Mucosa of descending colon (tissue), 3 donors: ENCODE measurements around the gene HCRTR2. TPM values are rescaled to one million over a fixed set of nuclear protein-coding genes. Genes with fewer than 3 reads are reported as not detected.

Experiments used
- ATAC-seq: fragments of 200-7000 bp; cut with Tn5 transposase; one replicate; pipeline ENCODE4 v1.9.1; 2020; ENCODE audit warnings: mild to moderate bottlenecking, moderate library complexity
- DNase-seq, 3 donors: peaks; one replicate each; pipeline ENCODE4 v3.0.0-alpha.2; 2020
- H3K36me3 ChIP-seq: fragments of 200-600 bp; one replicate; pipeline ENCODE4 v1.8.0; 2021; ENCODE audit warnings: low read depth, mild to moderate bottlenecking
- H3K4me1 ChIP-seq: fragments of 200-600 bp; one replicate; pipeline ENCODE4 v1.8.0; 2021; ENCODE audit warnings: low read depth, mild to moderate bottlenecking
- H3K4me3 ChIP-seq: fragments of 200-600 bp; one replicate; pipeline ENCODE4 v1.8.0; 2021; ENCODE audit warnings: mild to moderate bottlenecking
- H3K9me3 ChIP-seq: fragments of 200-600 bp; one replicate; pipeline ENCODE4 v1.8.0; 2021; ENCODE audit warnings: mild to moderate bottlenecking
- intact Hi-C, 2 donors: fragments of 100-400 bp; cut with DNase I in 1 of 2; cut with micrococcal nuclease in 1 of 2; formaldehyde crosslinking; loops; one replicate each; pipeline versions ENCODE4 v1.11.0 to v1.11.1; 2022; cut with DNase I, micrococcal nuclease
- long read RNA-seq, 2 donors: library from polyadenylated mRNA; unstranded; transcript quantifications; one replicate each; pipeline ENCODE4 v2.0.0, GENCODE V29; 2019 to 2021
- total RNA-seq, 3 donors: library from RNA; stranded (reverse); fragmentation: NEBNext Ultra II Directional in 2 of 3; extraction: Animal tissue kit (Norgen Biotek cat#: 25700) in 2 of 3; gene quantifications; one replicate each; pipeline versions ENCODE4 v1.2.1 to v1.2.4, GENCODE V29; 2021 to 2023
- TF ChIP-seq, protein P1 (sequence below): fragments of 200-600 bp; IDR thresholded peaks from one replicate; pipeline ENCODE4 v1.8.0; 2022; ENCODE audit warnings: antibody characterized with exemption, mild to moderate bottlenecking
- donor health status: DM: no; HTN: no; CAD: no; lungs with moderate emphysema.
- donor health status: DM: no; HTN: no; CAD: no.
- donor health status: DM: no; HTN: yes; CAD: no.

Gene HCRTR2
- not detected for total RNA-seq
- long read RNA-seq, donor 1 = 0 reads
- long read RNA-seq, donor 2 = 0 reads

DNA sequence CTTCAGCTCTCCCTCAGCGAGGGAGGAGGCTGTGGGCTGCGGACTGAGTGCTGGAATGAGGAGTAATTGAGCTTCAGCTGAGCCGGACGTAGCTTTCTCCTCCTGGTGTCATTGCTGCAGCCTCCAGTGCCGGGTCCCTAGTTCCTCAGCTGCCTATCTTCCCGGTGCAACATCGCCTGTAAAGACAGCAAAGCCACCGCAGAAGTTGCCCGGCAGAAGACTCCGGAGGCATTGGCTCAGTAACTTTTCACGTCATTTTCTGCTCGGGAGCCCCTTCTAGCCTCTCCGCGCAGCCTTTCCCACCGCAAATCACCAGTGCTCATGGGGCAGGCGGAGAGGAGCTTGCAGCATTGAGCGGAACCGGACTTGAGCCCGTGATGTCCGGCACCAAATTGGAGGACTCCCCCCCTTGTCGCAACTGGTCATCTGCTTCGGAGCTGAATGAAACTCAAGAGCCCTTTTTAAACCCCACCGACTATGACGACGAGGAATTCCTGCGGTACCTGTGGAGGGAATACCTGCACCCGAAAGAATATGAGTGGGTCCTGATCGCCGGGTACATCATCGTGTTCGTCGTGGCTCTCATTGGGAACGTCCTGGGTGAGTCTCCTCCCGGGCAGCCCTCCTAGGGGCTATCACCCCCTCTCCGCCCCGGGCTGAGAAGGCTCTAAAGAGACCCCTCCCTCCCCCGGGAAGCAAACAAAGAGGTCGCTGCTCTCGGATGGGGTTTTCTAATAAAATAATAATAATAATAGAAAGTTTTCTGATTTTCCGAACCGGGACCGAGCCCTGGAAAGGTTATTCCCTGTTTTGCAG, at the start of gene HCRTR2:
Gene HCRTR2, plus strand, starts transcription at position 305 of the 816 bp plus-strand sequence. Its CDS starts 73 bp downstream, at position 378.
- intact Hi-C loops = no loop called here
- Histone ChIP-seq H3K4me3 (no peak within 1 kb of the TSS), H3K36me3 (no peaks in the 10 kb centered on the region), H3K4me1 (no peaks in the 10 kb centered on the region), H3K9me3 (no peaks in the 10 kb centered on the region)
- ATAC-seq = no peak
- no peak for DNase-seq
- TF ChIP-seq, protein P1, sequence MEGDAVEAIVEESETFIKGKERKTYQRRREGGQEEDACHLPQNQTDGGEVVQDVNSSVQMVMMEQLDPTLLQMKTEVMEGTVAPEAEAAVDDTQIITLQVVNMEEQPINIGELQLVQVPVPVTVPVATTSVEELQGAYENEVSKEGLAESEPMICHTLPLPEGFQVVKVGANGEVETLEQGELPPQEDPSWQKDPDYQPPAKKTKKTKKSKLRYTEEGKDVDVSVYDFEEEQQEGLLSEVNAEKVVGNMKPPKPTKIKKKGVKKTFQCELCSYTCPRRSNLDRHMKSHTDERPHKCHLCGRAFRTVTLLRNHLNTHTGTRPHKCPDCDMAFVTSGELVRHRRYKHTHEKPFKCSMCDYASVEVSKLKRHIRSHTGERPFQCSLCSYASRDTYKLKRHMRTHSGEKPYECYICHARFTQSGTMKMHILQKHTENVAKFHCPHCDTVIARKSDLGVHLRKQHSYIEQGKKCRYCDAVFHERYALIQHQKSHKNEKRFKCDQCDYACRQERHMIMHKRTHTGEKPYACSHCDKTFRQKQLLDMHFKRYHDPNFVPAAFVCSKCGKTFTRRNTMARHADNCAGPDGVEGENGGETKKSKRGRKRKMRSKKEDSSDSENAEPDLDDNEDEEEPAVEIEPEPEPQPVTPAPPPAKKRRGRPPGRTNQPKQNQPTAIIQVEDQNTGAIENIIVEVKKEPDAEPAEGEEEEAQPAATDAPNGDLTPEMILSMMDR = no peak

DNA sequence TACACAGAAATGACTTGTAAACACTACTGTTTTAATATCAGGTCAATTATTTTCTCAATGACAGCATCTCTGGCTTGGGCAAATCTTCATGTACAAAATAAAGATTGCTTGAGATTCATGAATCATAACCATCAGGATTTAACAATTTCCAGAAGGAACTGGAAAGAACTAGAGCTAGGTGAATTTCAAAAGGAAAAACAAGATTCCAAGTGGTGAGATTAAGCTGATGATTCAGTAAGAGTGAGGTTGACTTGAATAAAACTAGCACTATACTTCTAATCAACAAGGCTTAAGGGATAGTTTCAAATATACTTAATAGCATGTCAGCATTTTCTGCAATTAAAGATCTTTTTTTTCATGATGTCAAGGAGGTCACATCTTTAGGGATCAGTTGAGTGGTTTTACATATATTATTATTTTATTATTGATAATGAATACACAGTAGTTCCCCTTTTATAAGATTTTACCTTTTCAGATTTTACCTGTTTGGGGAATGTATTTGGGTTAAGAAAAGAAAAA, 43.5 kb upstream of the HCRTR2 start:
- Histone ChIP-seq H3K9me3 (peaks cover under 1% of the 10 kb centered on the region), H3K4me3 (no peak overlapping the region), H3K36me3 (no peaks in the 10 kb centered on the region), H3K4me1 (no peaks in the 10 kb centered on the region)
- DNase-seq (no peak), ATAC-seq (no peak)
- TF ChIP-seq, protein P1 = no peak
- intact Hi-C loops = no loop called here

DNA sequence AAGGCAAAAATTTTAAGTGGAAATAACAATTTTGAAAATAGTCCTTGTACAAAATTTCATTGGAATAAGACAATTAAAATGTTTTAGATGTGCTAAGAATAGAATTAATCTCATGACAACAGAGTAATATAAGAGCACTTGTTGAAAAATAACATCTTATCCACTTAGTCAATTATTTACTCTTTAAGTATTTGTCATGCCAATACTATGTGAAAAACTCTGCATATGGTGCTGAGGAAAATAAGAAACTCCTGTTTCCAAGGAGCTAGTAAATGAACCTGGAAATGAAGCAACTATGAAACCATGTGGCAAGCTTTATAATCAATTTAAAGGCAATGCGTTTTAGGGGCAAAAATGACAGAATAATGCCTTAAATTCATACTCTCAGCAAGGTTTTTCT, 42.7 kb upstream of the HCRTR2 start:
- TF ChIP-seq, protein P1 = no peak
- ATAC-seq (no peak), DNase-seq (no peak)
- Histone ChIP-seq H3K4me1 (no peaks in the 10 kb centered on the region), H3K36me3 (no peaks in the 10 kb centered on the region), H3K9me3 (no peaks in the 10 kb centered on the region), H3K4me3 (no peak overlapping the region)
- intact Hi-C loops = no loop called here

DNA sequence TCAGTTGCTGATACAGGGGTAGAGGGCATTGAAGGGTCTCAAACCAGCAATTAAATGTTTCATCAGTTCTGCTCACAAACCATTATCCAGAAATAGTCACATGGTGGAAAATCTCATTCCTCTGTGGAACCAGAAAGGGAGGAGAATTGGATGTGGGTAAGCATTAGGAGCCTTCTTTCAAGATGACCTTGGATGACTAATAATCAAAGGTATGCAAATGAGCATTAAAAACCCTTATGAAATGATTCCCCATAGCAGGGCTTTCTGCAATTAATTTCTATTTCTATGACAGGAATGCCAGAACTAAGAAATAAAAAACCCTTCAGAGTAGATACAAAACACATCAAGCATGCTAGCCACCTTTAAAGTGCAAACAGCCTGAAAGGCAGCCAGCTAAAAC, 37.4 kb upstream of the HCRTR2 start:
- TF ChIP-seq, protein P1 = no peak
- no peak for DNase-seq
- Histone ChIP-seq H3K4me3 (no peak overlapping the region), H3K36me3 (no peaks in the 10 kb centered on the region), H3K4me1 (no peaks in the 10 kb centered on the region), H3K9me3 (no peaks in the 10 kb centered on the region)
- intact Hi-C loops = no loop called here
- ATAC-seq = no peak

DNA sequence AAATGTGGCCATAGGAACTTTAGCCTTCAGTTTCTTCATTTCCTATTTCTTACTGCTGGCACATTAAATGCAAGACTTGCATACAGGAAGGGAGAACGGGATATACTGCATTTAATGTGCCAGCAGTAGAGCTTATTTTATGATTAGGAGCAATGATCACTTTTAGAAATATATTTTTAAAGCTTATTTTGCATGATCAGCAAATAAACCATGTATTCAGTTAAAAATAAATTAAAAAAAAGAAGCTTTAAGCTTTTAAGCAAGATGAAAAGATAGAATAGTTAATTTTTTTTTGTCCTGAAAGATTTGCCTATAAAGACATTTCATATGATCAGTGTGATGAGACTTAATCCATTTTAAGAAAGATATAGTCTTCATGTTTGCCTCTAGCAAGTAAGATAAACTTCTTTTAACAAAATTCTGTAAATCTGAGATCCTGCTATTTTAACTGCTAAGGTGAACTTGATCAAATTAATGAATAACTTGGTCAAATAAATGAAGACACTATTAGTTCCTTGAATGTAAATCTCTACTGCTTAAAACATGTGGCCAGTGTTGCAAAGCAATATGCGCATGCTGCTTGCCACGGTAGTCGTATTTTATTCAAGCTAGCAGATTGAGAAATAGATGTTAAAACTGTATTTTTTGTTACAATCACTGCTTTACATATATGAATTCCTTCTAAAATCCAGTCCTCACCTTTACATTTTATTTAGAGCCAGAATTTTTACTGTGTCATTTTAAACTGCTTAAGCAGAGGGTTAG, 36.2 kb upstream of the HCRTR2 start:
- no peak overlapping the region for H3K4me3 ChIP-seq
- H3K4me1 ChIP-seq = no peaks in the 10 kb centered on the region
- H3K36me3 ChIP-seq = no peaks in the 10 kb centered on the region
- TF ChIP-seq, protein P1 = no peak
- H3K9me3 ChIP-seq = no peaks in the 10 kb centered on the region
- intact Hi-C loops = no loop called here
- no peak for ATAC-seq
- DNase-seq = no peak
